HepG2 (cell line): ENCODE results near the gene ASIC3. TPM values are rescaled to one million over a fixed set of nuclear protein-coding genes. Genes with fewer than 3 reads are reported as not detected.

Experiments used
- EHMT2 ChIP-seq: fragments of 200-600 bp; sonication (generic); IDR thresholded peaks from 2 replicates; pipeline ENCODE4 v1.7.0; 2017; ENCODE audit warnings: antibody characterized with exemption, low read depth, low read length, borderline replicate concordance
- GABPB1 ChIP-seq: IDR thresholded peaks from 2 replicates; pipeline ENCODE4 v1.6.1; 2016; ENCODE audit warnings: mild to moderate bottlenecking, missing genetic modification reagents, moderate library complexity, missing compliant biosample characterization
- IRX3 ChIP-seq: sonication (generic); formaldehyde crosslinking; IDR thresholded peaks from 2 replicates; pipeline ENCODE4 v1.8.1; 2023; ENCODE audit warnings: mild to moderate bottlenecking, low read depth, missing genetic modification reagents, borderline replicate concordance
- KLF9 ChIP-seq: IDR thresholded peaks from 2 replicates; pipeline ENCODE4 v1.6.1; 2016; ENCODE audit warnings: low read depth
- MTF2 ChIP-seq: sonication (generic); formaldehyde crosslinking; IDR thresholded peaks from 2 replicates; pipeline ENCODE4 v1.5.0; 2020; ENCODE audit warnings: missing genetic modification reagents, borderline replicate concordance
- MYC ChIP-seq: sonication (generic); formaldehyde crosslinking; IDR thresholded peaks from 2 replicates; pipeline ENCODE4 v1.9.0; 2021; ENCODE audit warnings: missing genetic modification reagents, borderline replicate concordance
- SOX6 ChIP-seq, 2 experiments: fragments of 450-650 bp in 1 of 2; sonication (generic) in 1 of 2; formaldehyde crosslinking in 1 of 2; IDR thresholded peaks; 2 replicates each; pipeline versions ENCODE4 v1.4.0 to v1.6.1; 2017 to 2020; ENCODE audit warnings: antibody characterized with exemption in 1 of 2, mild to moderate bottlenecking in 1 of 2, missing genetic modification reagents in 1 of 2
- SSRP1 ChIP-seq: IDR thresholded peaks from 2 replicates; pipeline ENCODE4 v1.6.1; 2016; ENCODE audit warnings: control low read depth
- TBX3 ChIP-seq: fragments of 450-650 bp; IDR thresholded peaks from 2 replicates; pipeline ENCODE4 v1.6.1; 2017; ENCODE audit warnings: antibody characterized with exemption, mild to moderate bottlenecking, inconsistent platforms, borderline replicate concordance
- TEAD3 ChIP-seq: optimal IDR thresholded peaks from 2 replicates; pipeline ENCODE3; 2016; ENCODE audit warnings: borderline replicate concordance
- ZNF235 ChIP-seq: sonication (generic); formaldehyde crosslinking; IDR thresholded peaks from 2 replicates; pipeline ENCODE4 v1.8.1; 2023; ENCODE audit warnings: mild to moderate bottlenecking, missing genetic modification reagents, borderline replicate concordance
- ZNF317 ChIP-seq: sonication (generic); formaldehyde crosslinking; IDR thresholded peaks from 2 replicates; pipeline ENCODE4 v1.5.0; 2020; ENCODE audit warnings: mild to moderate bottlenecking, missing genetic modification reagents
- ZNF547 ChIP-seq: sonication (generic); formaldehyde crosslinking; IDR thresholded peaks from 2 replicates; pipeline ENCODE4 v1.5.1; 2020; ENCODE audit warnings: mild to moderate bottlenecking, missing genetic modification reagents
- ZNF558 ChIP-seq: sonication (generic); formaldehyde crosslinking; IDR thresholded peaks from 2 replicates; pipeline ENCODE4 v1.9.0; 2022; ENCODE audit warnings: mild to moderate bottlenecking, missing genetic modification reagents, borderline replicate concordance
- ZNF577 ChIP-seq: sonication (generic); formaldehyde crosslinking; IDR thresholded peaks from 2 replicates; pipeline ENCODE4 v1.4.0; 2020; ENCODE audit warnings: mild to moderate bottlenecking, low read depth, missing genetic modification reagents, borderline replicate concordance
- ZNF644 ChIP-seq: IDR thresholded peaks from 2 replicates; pipeline ENCODE4 v1.6.1; 2016; ENCODE audit warnings: low read depth
- polyA plus RNA-seq, 8 experiments: library from polyadenylated mRNA; depleted of rRNA in 3 of 8; stranded (reverse) in 7 of 8; unstranded in 1 of 8; fragments of >200 nt; fragmentation: Illumina TruSeq in 4 of 8; extraction: Trizol in 4 of 8; gene quantifications; 2 replicates each; pipeline versions ENCODE4 v1.2.1 to v1.2.3, GENCODE V29; 2011 to 2016; ENCODE audit warnings: low read depth in 4 of 8, missing spikeins in 1 of 8, mixed read lengths in 1 of 8; ENCODE audit not compliant: insufficient read depth in 1 of 8
- total RNA-seq, 5 experiments: library from RNA; depleted of rRNA; stranded (reverse); fragments of >200 nt; fragmentation: Illumina TruSeq; extraction: Trizol; gene quantifications; 2 replicates each; pipeline ENCODE4 v1.2.3, GENCODE V29; 2016; ENCODE audit warnings: low read depth in 1 of 5
- TF ChIP-seq, protein P1 (sequence below): sonication (generic); formaldehyde crosslinking; IDR thresholded peaks from 2 replicates; pipeline ENCODE4 v1.8.1; 2023; ENCODE audit warnings: mild to moderate bottlenecking, missing genetic modification reagents, borderline replicate concordance
- TF ChIP-seq, protein P2 (sequence below): sonication (generic); formaldehyde crosslinking; IDR thresholded peaks from 2 replicates; pipeline ENCODE4 v1.5.1; 2020; ENCODE audit warnings: mild to moderate bottlenecking, missing genetic modification reagents, moderate library complexity
- TF ChIP-seq, protein P3 (sequence below): sonication (generic); formaldehyde crosslinking; IDR thresholded peaks from 2 replicates; pipeline ENCODE4 v1.8.0; 2022; ENCODE audit warnings: missing genetic modification reagents, low read depth, mild to moderate bottlenecking, borderline replicate concordance
- TF ChIP-seq, protein P4 (sequence below): sonication (generic); formaldehyde crosslinking; IDR thresholded peaks from 2 replicates; pipeline ENCODE4 v1.8.0; 2022; ENCODE audit warnings: mild to moderate bottlenecking, missing genetic modification reagents, moderate library complexity

ASIC3 gene
- total and polyA plus RNA-seq, 2 of the 13 experiments (the other 11 are each of a cell fraction or from before 2014, with no cell fraction given): 0.51 TPM; not detected in 1

DNA sequence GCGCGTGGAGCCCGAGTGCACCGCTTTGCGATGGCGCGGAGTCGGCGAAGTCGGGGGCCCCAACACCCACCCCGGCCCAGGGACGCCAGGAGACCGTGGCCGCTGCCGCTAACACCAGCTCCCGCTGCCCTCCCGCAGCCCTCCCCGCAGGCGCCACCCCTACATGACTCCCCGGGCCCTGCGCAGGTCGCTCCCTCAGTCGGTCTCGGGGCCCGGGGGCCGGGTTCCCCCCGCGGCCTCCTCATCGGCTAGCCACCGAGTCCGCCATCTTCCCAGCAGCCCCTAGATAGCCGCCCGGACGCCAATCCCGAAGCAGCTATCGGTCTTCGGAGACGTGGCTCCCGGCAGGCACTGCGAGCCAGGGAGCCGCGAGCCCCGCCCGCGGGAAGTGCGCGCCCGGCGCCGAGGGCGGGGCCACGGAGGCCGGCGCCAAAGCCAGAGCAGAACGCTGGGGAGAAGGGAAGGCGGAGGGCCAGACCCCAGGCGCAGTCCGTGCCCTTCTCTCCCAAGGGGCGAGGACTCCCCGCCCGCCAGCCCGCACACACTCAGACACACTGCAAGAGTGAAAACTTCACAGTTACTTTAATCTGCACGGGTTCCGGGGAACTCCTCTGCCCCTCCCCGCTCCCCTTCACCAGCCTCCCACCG lies 32.3 kb downstream of the ASIC3 start, which contains the start of gene FASTK (continued):
- TF ChIP-seq EHMT2 (no peak), ZNF558 (CRISPR knock-in tag) (no peak), MYC (CRISPR knock-in tag) (0 out of 2 replicates have a peak, but pooled peaks have one; percentile 26), KLF9 (CRISPR knock-in tag) (no peak), ZNF644 (no peak), IRX3 (peak; percentile 68; the same call in 1 of the 2 replicates), GABPB1 (peak; percentile 85), TBX3 (no peak), ZNF235 (CRISPR knock-in tag) (no peak), ZNF317 (no peak), MTF2 (CRISPR knock-in tag) (0 out of 2 replicates have a peak, but pooled peaks have one; percentile 45), ZNF577 (no peak), SSRP1 (CRISPR knock-in tag) (no peak), ZNF547 (CRISPR knock-in tag) (no peak; the same call in none of the 2 replicates), SOX6 (IDR thresholded peaks at IDR 0.05) (no peak), SOX6 (CRISPR knock-in tag; IDR thresholded peaks at IDR 0.05) (peak; percentile 50), TEAD3 (CRISPR knock-in tag) (no peak)
- TF ChIP-seq, protein P1, sequence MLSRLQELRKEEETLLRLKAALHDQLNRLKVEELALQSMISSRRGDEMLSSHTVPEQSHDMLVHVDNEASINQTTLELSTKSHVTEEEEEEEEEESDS (CRISPR knock-in tag): peak; percentile 84; the same call in 1 of the 2 replicates
- TF ChIP-seq, protein P2, sequence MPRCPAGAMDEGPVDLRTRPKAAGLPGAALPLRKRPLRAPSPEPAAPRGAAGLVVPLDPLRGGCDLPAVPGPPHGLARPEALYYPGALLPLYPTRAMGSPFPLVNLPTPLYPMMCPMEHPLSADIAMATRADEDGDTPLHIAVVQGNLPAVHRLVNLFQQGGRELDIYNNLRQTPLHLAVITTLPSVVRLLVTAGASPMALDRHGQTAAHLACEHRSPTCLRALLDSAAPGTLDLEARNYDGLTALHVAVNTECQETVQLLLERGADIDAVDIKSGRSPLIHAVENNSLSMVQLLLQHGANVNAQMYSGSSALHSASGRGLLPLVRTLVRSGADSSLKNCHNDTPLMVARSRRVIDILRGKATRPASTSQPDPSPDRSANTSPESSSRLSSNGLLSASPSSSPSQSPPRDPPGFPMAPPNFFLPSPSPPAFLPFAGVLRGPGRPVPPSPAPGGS (CRISPR knock-in tag): peak; percentile 87
- TF ChIP-seq, protein P3, sequence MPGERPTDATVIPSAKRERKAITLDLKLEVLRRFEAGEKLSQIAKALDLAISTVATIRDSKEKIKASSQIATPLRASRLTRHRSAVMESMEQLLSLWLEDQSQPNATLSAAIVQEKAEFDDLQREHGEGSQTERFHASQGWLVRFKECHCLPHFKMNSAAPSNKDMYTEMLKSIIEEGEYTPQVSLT (CRISPR knock-in tag): no peak
- TF ChIP-seq, protein P4, sequence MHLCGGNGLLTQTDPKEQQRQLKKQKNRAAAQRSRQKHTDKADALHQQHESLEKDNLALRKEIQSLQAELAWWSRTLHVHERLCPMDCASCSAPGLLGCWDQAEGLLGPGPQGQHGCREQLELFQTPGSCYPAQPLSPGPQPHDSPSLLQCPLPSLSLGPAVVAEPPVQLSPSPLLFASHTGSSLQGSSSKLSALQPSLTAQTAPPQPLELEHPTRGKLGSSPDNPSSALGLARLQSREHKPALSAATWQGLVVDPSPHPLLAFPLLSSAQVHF (CRISPR knock-in tag): no peak
